HG03045 (cell line): ENCODE measurements around the gene FAM156A.
A peak's percentile ranks its signal among the peaks of the same experiment; 100 is the strongest.
"Not testable (repeated sequence)": the region's sequence is repeated elsewhere in the genome, so short reads cannot be mapped to it uniquely, and the experiment has no call there.

Experiments
- ATAC-seq: cut with Tn5 transposase; IDR thresholded peaks from one replicate; pipeline ENCODE4 v1.9.1; 2021; ENCODE audit warnings: mild to moderate bottlenecking, moderate library complexity; ENCODE audit not compliant: unreplicated experiment

FAM156A gene

GRCh38 chrX:52967922-52968321 is 9.6 kb upstream of the FAM156A start:
- ATAC-seq, result not testable (repeated sequence)

- not testable (repeated sequence) for ATAC-seq
Measured at GRCh38 chrX:52966993-52967738, 8.8 kb upstream of the FAM156A start.

GRCh38 chrX:52958961-52959360 is 643 bp upstream of the FAM156A start:
- ATAC-seq, result peak; percentile 23

GRCh38 chrX:52949884-52950283 is 8.4 kb downstream of the FAM156A start:
- ATAC-seq, result not testable (repeated sequence)

- not testable (repeated sequence) for ATAC-seq
Measured at GRCh38 chrX:52949325-52949724, 9.0 kb downstream of the FAM156A start.

- ATAC-seq, result not testable (repeated sequence)
Measured at GRCh38 chrX:52948265-52948664, 10.1 kb downstream of the FAM156A start.

- ATAC-seq, result not testable (repeated sequence)
Measured at GRCh38 chrX:52947501-52947900, 10.8 kb downstream of the FAM156A start.

GRCh38 chrX:52945838-52946494 is 12.4 kb downstream of the FAM156A start:
- ATAC-seq, result not testable (repeated sequence)

GRCh38 chrX:52941728-52942127 is 16.6 kb downstream of the FAM156A start:
- ATAC-seq, result not testable (repeated sequence)

- not testable (repeated sequence) for ATAC-seq
Measured at GRCh38 chrX:52940704-52941103, 17.6 kb downstream of the FAM156A start.

- not testable (repeated sequence) for ATAC-seq
Measured at GRCh38 chrX:52935470-52935784, 22.9 kb downstream of the FAM156A start.

- ATAC-seq, result peak; percentile 94
Measured at GRCh38 chrX:52934704-52935469, 23.4 kb downstream of the FAM156A start.

- no peak for ATAC-seq
Measured at GRCh38 chrX:52933976-52934703, 24.2 kb downstream of the FAM156A start.

GRCh38 chrX:52933213-52933612 is 25.1 kb downstream of the FAM156A start:
- no peak for ATAC-seq

- ATAC-seq, result not testable (repeated sequence)
Measured at GRCh38 chrX:52930214-52930613, 28.1 kb downstream of the FAM156A start.

- no peak for ATAC-seq
Measured at GRCh38 chrX:52923781-52924241, 34.5 kb downstream of the FAM156A start.

GRCh38 chrX:52914704-52915103 is 43.6 kb downstream of the FAM156A start:
- ATAC-seq, result not testable (repeated sequence)

- not testable (repeated sequence) for ATAC-seq
Measured at GRCh38 chrX:52913681-52914080, 44.6 kb downstream of the FAM156A start.

- ATAC-seq, result not testable (repeated sequence)
Measured at GRCh38 chrX:52909313-52909969, 48.9 kb downstream of the FAM156A start.

GRCh38 chrX:52907900-52908299 is 50.4 kb downstream of the FAM156A start:
- ATAC-seq, result not testable (repeated sequence)
